Activated T-cell treated with anti-CD3 and anti-CD28 coated beads, Interleukin-2, amount 50 U/mL, for 4 hours (primary cell): ENCODE data around the gene ZFYVE9. TPM values are rescaled to one million over a fixed set of nuclear protein-coding genes. Genes with fewer than 3 reads are reported as not detected.
"Not testable (repeated sequence)": the region's sequence is repeated elsewhere in the genome, so short reads cannot be mapped to it uniquely, and the experiment has no call there.

Source experiments
- ATAC-seq, 2 donors: fragments of 200-7000 bp; cut with Tn5 transposase; one replicate each; pipeline ENCODE4 v1.10.0; 2021
- DNase-seq: peaks from one replicate; pipeline ENCODE4 v3.0.0-alpha.2; 2020
- H3K27me3 Mint-ChIP-seq: one replicate; pipeline ENCODE4 v1.8.0; 2021; ENCODE audit warnings: low read depth, mixed read lengths
- H3K36me3 Mint-ChIP-seq: one replicate; pipeline ENCODE4 v1.8.0; 2022; ENCODE audit warnings: mixed read lengths; ENCODE audit not compliant: insufficient read depth
- H3K4me1 Mint-ChIP-seq: one replicate; pipeline ENCODE4 v1.8.0; 2021; ENCODE audit warnings: low read depth, mixed read lengths
- H3K4me3 Mint-ChIP-seq: one replicate; pipeline ENCODE4 v1.8.0; 2021; ENCODE audit warnings: mild to moderate bottlenecking, moderate library complexity, mixed read lengths
- H3K9me3 Mint-ChIP-seq: one replicate; pipeline ENCODE4 v1.8.0; 2021; ENCODE audit warnings: mixed read lengths
- total RNA-seq, 3 donors: library from RNA; stranded (reverse); gene quantifications; one replicate each; pipeline ENCODE4 v1.2.1, GENCODE V29; 2021

Gene ZFYVE9
- total RNA-seq, 3 donors from 2014 or later = 5.4 to 5.9 (median 5.5) TPM

GRCh38 chr1:52162947-52163346 is 21.1 kb downstream of the ZFYVE9 start:
- ATAC-seq (no peak), DNase-seq (no peak)
- peaks cover 12% of the 10 kb centered on the region for H3K36me3 Mint-ChIP-seq
- no peaks in the 10 kb centered on the region for H3K27me3 Mint-ChIP-seq
- no peaks in the 10 kb centered on the region for H3K9me3 Mint-ChIP-seq
- no peak overlapping the region for H3K4me3 Mint-ChIP-seq
- H3K4me1 Mint-ChIP-seq = no peaks in the 10 kb centered on the region

DNA sequence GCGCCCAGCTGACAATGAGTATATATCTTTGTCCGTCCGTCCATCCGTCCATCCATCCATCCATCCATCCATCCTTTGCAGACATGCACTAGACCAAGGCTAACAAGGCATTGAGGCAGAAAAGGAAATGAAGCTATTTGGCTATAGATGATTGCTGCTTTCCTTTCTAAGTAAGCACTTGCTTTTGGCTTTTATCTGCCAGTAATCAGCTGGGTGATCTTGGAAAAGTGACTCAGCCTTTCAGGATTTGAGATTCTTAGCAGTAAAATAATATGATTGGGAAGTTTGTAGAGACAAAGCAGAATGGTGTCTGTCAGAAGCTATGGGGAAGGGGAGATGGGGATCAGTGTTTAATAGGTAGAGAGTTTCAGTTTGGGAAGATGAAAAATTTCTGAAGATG is 22.7 kb downstream of the ZFYVE9 start:
- H3K4me1 Mint-ChIP-seq = no peaks in the 10 kb centered on the region
- H3K9me3 Mint-ChIP-seq = no peaks in the 10 kb centered on the region
- H3K36me3 Mint-ChIP-seq = peaks cover 12% of the 10 kb centered on the region
- no peak overlapping the region for H3K4me3 Mint-ChIP-seq
- no peak for ATAC-seq
- H3K27me3 Mint-ChIP-seq = no peaks in the 10 kb centered on the region
- no peak for DNase-seq

DNA sequence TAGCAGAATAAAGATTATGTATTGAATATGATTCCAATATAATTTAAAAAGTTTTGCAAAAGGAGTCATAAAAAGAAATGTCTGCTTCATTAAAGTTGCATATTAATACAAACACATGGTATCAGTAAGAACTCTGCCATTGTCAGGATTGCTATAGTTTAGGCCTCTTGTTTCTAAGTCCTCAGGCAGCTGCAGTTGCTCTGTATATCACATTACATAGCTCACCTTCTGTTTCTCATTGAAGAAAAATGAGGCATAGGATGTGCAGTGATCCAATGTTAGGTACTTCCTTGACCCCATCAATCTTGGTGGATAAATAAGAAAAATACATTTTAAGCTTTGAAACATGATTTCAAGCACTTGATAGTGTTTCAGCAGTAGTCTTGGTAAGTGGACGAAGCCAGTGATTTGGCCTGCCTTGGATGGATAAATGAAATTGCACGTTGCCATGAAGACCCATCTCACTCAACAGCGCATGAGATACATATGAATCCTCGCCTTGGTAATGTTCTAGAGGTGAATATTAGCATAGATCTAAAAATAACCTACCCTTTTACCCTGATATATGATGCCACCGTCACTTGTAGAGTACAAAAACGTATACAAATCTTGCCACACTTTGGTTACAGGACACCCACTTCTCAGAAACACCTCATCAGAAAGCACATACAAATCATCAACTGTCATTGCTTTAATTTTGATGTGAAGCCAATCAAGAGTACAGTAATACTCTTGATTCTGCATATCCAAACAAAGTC is 25.3 kb downstream of the ZFYVE9 start:
- Mint-ChIP-seq H3K27me3 (no peaks in the 10 kb centered on the region), H3K4me3 (no peak overlapping the region), H3K4me1 (no peaks in the 10 kb centered on the region), H3K36me3 (peaks cover 7% of the 10 kb centered on the region), H3K9me3 (peaks cover 8% of the 10 kb centered on the region)
- DNase-seq (no peak), ATAC-seq (no peak)

- H3K27me3 Mint-ChIP-seq = no peaks in the 10 kb centered on the region
- H3K4me1 Mint-ChIP-seq = no peaks in the 10 kb centered on the region
- no peaks in the 10 kb centered on the region for H3K36me3 Mint-ChIP-seq
- DNase-seq (no peak), ATAC-seq (no peak)
- H3K4me3 Mint-ChIP-seq = no peak overlapping the region
- H3K9me3 Mint-ChIP-seq = peaks cover 8% of the 10 kb centered on the region
Measured at GRCh38 chr1:52168373-52169080, 26.6 kb downstream of the ZFYVE9 start.

DNA sequence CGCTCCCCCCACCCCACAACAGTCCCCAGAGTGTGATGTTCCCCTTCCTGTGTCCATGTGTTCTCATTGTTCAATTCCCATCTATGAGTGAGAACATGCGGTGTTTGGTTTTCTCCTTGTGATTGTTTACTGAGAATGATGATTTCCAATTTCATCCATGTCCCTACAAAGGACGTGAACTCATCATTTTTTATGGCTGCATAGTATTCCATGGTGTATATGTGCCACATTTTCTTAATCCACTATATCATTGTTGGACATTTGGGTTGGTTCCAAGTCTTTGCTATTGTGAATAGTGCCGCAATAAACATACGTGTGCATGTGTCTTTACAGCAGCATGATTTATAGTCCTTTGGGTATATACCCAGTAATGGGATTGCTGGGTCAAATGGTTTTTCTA is 29.3 kb downstream of the ZFYVE9 start:
- not testable (repeated sequence) for H3K4me1 Mint-ChIP-seq, H3K27me3 Mint-ChIP-seq, H3K36me3 Mint-ChIP-seq, H3K9me3 Mint-ChIP-seq, H3K4me3 Mint-ChIP-seq, ATAC-seq, DNase-seq

- Mint-ChIP-seq H3K4me1 (no peaks in the 10 kb centered on the region), H3K27me3 (no peaks in the 10 kb centered on the region), H3K36me3 (no peaks in the 10 kb centered on the region), H3K9me3 (no peaks in the 10 kb centered on the region), H3K4me3 (no peak overlapping the region)
- ATAC-seq (no peak), DNase-seq (no peak)
Measured at GRCh38 chr1:52179073-52179472, 37.2 kb downstream of the ZFYVE9 start.

DNA sequence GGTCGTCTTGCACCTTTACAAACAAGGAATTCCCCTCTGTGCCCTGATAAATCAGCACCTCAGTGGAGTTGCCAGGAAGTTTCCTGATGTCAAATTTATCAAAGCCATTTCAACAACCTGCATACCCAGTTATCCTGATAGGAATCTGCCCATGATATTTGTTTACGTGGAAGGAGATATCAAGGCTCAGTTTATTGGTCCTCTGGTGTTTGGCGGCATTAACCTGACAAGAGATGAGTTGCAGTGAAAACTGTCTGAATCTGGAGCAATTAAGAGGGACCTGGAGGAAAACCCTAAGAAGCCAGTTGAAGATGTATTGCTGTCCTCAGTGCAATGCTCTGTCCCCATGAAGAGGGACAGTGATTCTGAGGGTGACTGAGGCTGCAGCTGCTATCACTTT is 38.3 kb downstream of the ZFYVE9 start:
- no peak for ATAC-seq
- Mint-ChIP-seq H3K27me3 (no peaks in the 10 kb centered on the region), H3K4me1 (no peaks in the 10 kb centered on the region), H3K9me3 (no peaks in the 10 kb centered on the region), H3K4me3 (no peak overlapping the region), H3K36me3 (no peaks in the 10 kb centered on the region)
- DNase-seq = no peak

DNA sequence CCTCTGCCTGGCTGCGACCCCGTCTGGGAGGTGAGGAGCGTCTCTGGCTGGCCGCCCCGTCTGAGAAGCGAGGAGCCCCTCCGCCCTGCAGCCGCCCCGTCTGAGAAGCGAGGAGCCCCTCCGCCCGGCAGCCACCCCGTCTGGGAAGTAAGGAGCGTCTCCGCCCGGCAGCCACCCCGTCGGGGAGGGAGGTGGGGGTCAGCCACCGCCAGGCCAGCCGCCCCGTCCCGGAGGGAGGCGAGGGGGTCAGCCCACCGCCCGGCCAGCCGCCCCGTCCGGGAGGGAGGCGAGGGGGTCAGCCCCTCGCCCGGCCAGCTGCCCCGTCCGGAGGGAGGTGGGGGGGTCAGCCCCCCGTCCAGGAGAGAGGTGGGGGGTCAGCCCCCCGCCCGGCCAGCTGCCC is 39.9 kb downstream of the ZFYVE9 start:
- not testable (repeated sequence) for H3K9me3 Mint-ChIP-seq, H3K4me1 Mint-ChIP-seq, DNase-seq, H3K36me3 Mint-ChIP-seq, H3K4me3 Mint-ChIP-seq, ATAC-seq, H3K27me3 Mint-ChIP-seq

- not testable (repeated sequence) for H3K36me3 Mint-ChIP-seq, H3K4me1 Mint-ChIP-seq, H3K9me3 Mint-ChIP-seq, H3K27me3 Mint-ChIP-seq, DNase-seq, ATAC-seq, H3K4me3 Mint-ChIP-seq
Measured at GRCh38 chr1:52182328-52182727, 40.4 kb downstream of the ZFYVE9 start.

GRCh38 chr1:52182874-52183400 is 41.0 kb downstream of the ZFYVE9 start:
- DNase-seq (no peak), ATAC-seq (no peak)
- H3K27me3 Mint-ChIP-seq = no peaks in the 10 kb centered on the region
- H3K9me3 Mint-ChIP-seq = no peaks in the 10 kb centered on the region
- H3K4me3 Mint-ChIP-seq = no peak overlapping the region
- no peaks in the 10 kb centered on the region for H3K4me1 Mint-ChIP-seq
- H3K36me3 Mint-ChIP-seq = no peaks in the 10 kb centered on the region

DNA sequence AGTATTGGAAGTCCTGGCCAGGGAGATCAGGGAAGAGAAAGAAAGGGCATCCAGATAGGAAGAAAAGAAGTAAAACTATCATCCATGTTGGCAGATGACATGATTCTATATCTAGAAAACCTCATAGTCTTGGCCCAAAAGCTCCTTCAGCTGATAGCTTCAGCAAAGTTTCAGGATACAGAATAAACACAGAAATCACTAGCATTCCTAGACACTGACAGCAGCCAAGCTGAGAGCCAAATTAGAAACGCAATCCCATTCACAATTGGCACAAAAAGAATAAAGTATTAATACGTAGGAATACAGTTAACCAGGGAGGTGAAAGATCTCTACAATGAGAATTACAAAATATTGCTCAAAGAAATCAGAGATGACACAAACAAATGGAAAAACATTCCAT is 44.6 kb downstream of the ZFYVE9 start:
- DNase-seq (no peak), ATAC-seq (no peak)
- no peaks in the 10 kb centered on the region for H3K36me3 Mint-ChIP-seq

DNA sequence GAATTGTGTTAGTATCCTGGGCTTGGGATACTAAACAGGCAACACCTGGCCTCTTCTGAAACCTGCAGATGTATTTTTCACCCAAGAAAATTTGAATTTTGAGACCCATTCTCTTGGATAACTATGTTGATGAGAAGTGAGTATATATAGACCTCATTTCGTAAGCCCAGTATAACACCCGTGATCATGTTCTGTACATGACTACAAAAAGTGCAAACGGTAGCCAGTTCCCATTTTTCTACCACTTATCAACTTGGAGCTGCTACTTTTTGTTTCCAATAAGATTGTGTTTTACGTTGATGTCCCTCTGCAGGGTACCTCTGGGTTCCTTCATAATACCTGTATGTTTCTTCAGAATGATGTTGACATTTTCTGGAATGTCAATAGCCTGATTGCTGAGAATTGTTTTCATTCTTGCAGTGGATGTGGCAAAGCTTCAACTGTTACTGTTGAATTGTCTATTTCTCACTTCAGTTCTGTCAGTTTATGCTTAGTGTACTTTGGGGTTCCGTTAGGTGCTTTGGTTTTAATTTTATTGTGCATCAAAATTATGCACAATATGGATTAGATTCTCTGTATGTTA is 48.1 kb downstream of the ZFYVE9 start:
- Mint-ChIP-seq H3K36me3 (no peaks in the 10 kb centered on the region), H3K27me3 (no peaks in the 10 kb centered on the region), H3K4me1 (no peaks in the 10 kb centered on the region), H3K9me3 (no peaks in the 10 kb centered on the region), H3K4me3 (no peak overlapping the region)
- DNase-seq = no peak
- no peak for ATAC-seq

More for the DNA sequence above, 44.6 kb downstream of the ZFYVE9 start:
- Mint-ChIP-seq H3K4me3 (no peak overlapping the region), H3K27me3 (no peaks in the 10 kb centered on the region), H3K4me1 (no peaks in the 10 kb centered on the region), H3K9me3 (no peaks in the 10 kb centered on the region)

DNA sequence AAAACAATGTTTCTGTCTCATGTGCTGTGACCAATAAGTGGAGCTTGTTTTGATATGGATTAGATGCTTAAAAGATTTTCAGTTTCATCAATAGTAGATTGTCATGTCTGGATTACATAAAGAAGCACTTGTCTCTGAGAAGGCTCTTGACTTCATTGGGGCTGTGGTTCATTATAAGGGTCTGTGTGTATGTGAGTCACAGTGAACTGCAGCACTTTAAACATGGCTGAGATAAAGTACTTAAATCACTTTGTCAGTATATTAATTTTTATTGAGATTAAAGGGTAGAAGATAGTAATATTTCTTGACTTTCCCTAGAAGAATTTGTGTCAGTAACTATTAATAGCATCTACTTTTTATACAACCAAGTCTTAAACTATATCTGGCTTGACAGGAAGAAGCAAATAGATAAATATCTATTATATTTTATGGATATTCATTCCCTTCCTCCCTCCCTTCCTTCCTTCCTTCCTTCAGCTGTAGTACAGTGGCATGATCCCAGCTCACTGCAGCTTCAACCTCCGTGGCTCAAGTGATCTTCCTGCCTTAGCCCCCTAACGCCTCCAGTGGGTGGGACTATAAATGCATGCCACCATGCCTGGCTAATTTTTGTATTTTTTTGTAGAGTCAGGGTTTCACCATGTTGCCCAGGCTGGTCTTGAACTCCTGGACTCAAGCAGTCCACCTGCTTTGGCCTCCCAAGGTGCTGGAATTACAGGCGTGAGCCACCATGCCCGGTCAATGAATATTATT is 48.8 kb downstream of the ZFYVE9 start:
- ATAC-seq = no peak
- H3K4me3 Mint-ChIP-seq = no peak overlapping the region
- no peak for DNase-seq
- no peaks in the 10 kb centered on the region for H3K36me3 Mint-ChIP-seq
- no peaks in the 10 kb centered on the region for H3K9me3 Mint-ChIP-seq
- no peaks in the 10 kb centered on the region for H3K27me3 Mint-ChIP-seq
- H3K4me1 Mint-ChIP-seq = no peaks in the 10 kb centered on the region

GRCh38 chr1:52191395-52191965 is 49.6 kb downstream of the ZFYVE9 start:
- no peak for DNase-seq
- Mint-ChIP-seq H3K9me3 (no peaks in the 10 kb centered on the region), H3K36me3 (no peaks in the 10 kb centered on the region), H3K27me3 (no peaks in the 10 kb centered on the region), H3K4me3 (no peak overlapping the region), H3K4me1 (no peaks in the 10 kb centered on the region)
- no peak for ATAC-seq
